ENCODE results near the gene CHTOP. TPM values are rescaled to one million over a fixed set of nuclear protein-coding genes. Genes with fewer than 3 reads are reported as not detected.
"Not testable (repeated sequence)": the region's sequence is repeated elsewhere in the genome, so short reads cannot be mapped to it uniquely, and the experiment has no call there.

The CHTOP gene
- total and polyA plus RNA-seq, 2 experiments from 2014 or later, result 26.9 to 42.2 TPM

GRCh38 chr1:153670859-153671627 lies 37.2 kb downstream of the CHTOP start, which contains the start of gene ILF2:
Gene ILF2 (minus strand): TSS chr1:153670993. CDS start chr1:153670922, 71 bp downstream.
- Histone ChIP-seq H3K79me2 (ENCODE audit: insufficient read depth) (peaks cover 48% of the 10 kb centered on the region), H3F3A (ENCODE audit: insufficient read depth) (peaks cover 49% of the 10 kb centered on the region), H3K9ac (peak within 1 kb of the TSS; percentile 97), H3K4me2 (ENCODE audit: unreplicated experiment) (peak within 1 kb of the TSS; percentile 95), H3K4me1 (ENCODE audit: insufficient read depth) (peaks cover 9% of the 10 kb centered on the region), H3K9me2 (ENCODE audit: insufficient read depth) (no peaks in the 10 kb centered on the region), H3K9me3 (ENCODE audit: low read depth) (no peaks in the 10 kb centered on the region), H3K27ac (peak within 1 kb of the TSS; percentile 88), H3K36me3 (ENCODE audit: low read depth) (peaks cover 38% of the 10 kb centered on the region), H3K27me3 (replicated peaks; ENCODE audit: insufficient read depth) (no peaks in the 10 kb centered on the region), H3K4me3 (peak within 1 kb of the TSS; percentile 97), H2AFZ (peak within 1 kb of the TSS; percentile 83), H4K20me1 (ENCODE audit: insufficient read depth) (no peaks in the 10 kb centered on the region)
- TF ChIP-seq EZH2phosphoT487 (IDR thresholded peaks at IDR 0.05; ENCODE audit: insufficient read depth, low read depth) (no peak), EZH2 (IDR thresholded peaks at IDR 0.05; ENCODE audit: insufficient read depth, poor library complexity, severe bottlenecking) (no peak)
- WGBS, 2 experiments (ENCODE audit: low coverage in 1 of 2, low lambda C conversion rate in 2 of 2, missing lambda C conversion rate in 2 of 2), result 1% methylated on average over 35 of the region's 35 CpGs
- in situ Hi-C loops (cut with MboI), result no loop called here
- peak; percentile 98 for DNase-seq

- H3K9me2 ChIP-seq (ENCODE audit: insufficient read depth); H4K20me1 ChIP-seq (ENCODE audit: insufficient read depth); in situ Hi-C loops (cut with MboI); H3K4me1 ChIP-seq (ENCODE audit: insufficient read depth); H3K9me3 ChIP-seq (ENCODE audit: low read depth); H3K27me3 ChIP-seq (replicated peaks; ENCODE audit: insufficient read depth): not testable (repeated sequence)
- Histone ChIP-seq H3K4me2 (ENCODE audit: unreplicated experiment) (peak overlapping the region; percentile 77), H3K4me3 (peak overlapping the region; percentile 71), H3K9ac (peak overlapping the region; percentile 77), H3K27ac (peak overlapping the region; percentile 88), H3K79me2 (ENCODE audit: insufficient read depth) (peaks cover 40% of the 10 kb centered on the region), H3K36me3 (ENCODE audit: low read depth) (peaks cover 30% of the 10 kb centered on the region), H2AFZ (peak overlapping the region; percentile 83), H3F3A (ENCODE audit: insufficient read depth) (peaks cover 42% of the 10 kb centered on the region)
- peak; percentile 83 for DNase-seq
- WGBS, 2 experiments (ENCODE audit: low coverage in 1 of 2, low lambda C conversion rate in 2 of 2, missing lambda C conversion rate in 2 of 2), result 9 to 10% methylated on average over 28 of the region's 28 CpGs
Observed at GRCh38 chr1:153671628-153672353, 37.9 kb downstream of the CHTOP start.

- peaks cover 13% of the 10 kb centered on the region for H3K36me3 ChIP-seq (ENCODE audit: low read depth)
- TF ChIP-seq EZH2phosphoT487 (IDR thresholded peaks at IDR 0.05; ENCODE audit: insufficient read depth, low read depth) (no peak), EZH2 (IDR thresholded peaks at IDR 0.05; ENCODE audit: insufficient read depth, poor library complexity, severe bottlenecking) (no peak)
- H3K9me3 ChIP-seq (ENCODE audit: low read depth), result no peaks in the 10 kb centered on the region
- H2AFZ ChIP-seq, result no peak overlapping the region
- no peak overlapping the region for H3K4me2 ChIP-seq (ENCODE audit: unreplicated experiment)
- H3K9me2 ChIP-seq (ENCODE audit: insufficient read depth), result no peaks in the 10 kb centered on the region
- in situ Hi-C loops (cut with MboI), result no loop called here
- H3K4me1 ChIP-seq (ENCODE audit: insufficient read depth), result peaks cover 9% of the 10 kb centered on the region
- H3F3A ChIP-seq (ENCODE audit: insufficient read depth), result peaks cover 27% of the 10 kb centered on the region; the same call in 1 of the 2 replicates
- no peak for DNase-seq
- peaks cover 23% of the 10 kb centered on the region for H3K79me2 ChIP-seq (ENCODE audit: insufficient read depth)
- H3K9ac ChIP-seq, result no peak overlapping the region
- H4K20me1 ChIP-seq (ENCODE audit: insufficient read depth), result no peaks in the 10 kb centered on the region
- no peaks in the 10 kb centered on the region for H3K27me3 ChIP-seq (replicated peaks; ENCODE audit: insufficient read depth)
- H3K4me3 ChIP-seq, result no peak overlapping the region
- WGBS, 2 experiments (ENCODE audit: low coverage in 1 of 2, low lambda C conversion rate in 2 of 2, missing lambda C conversion rate in 2 of 2), result 97% methylated on average over 2 of the region's 2 CpGs
- H3K27ac ChIP-seq, result no peak overlapping the region
Observed at GRCh38 chr1:153673511-153673910, 39.6 kb downstream of the CHTOP start.

GRCh38 chr1:153677718-153678518 lies 44.1 kb downstream of the CHTOP start:
- no peaks in the 10 kb centered on the region for H3K9me3 ChIP-seq (ENCODE audit: low read depth)
- H3K9me2 ChIP-seq (ENCODE audit: insufficient read depth), result no peaks in the 10 kb centered on the region
- DNase-seq, result peak; percentile 69
- H3K79me2 ChIP-seq (ENCODE audit: insufficient read depth), result no peaks in the 10 kb centered on the region
- H2AFZ ChIP-seq, result peak overlapping the region; percentile 77
- peak overlapping the region; percentile 57 for H3K4me3 ChIP-seq
- TF ChIP-seq EZH2 (IDR thresholded peaks at IDR 0.05; ENCODE audit: insufficient read depth, poor library complexity, severe bottlenecking) (peak; percentile 50), EZH2phosphoT487 (IDR thresholded peaks at IDR 0.05; ENCODE audit: insufficient read depth, low read depth) (no peak)
- H3K36me3 ChIP-seq (ENCODE audit: low read depth), result no peaks in the 10 kb centered on the region
- in situ Hi-C loops (cut with MboI), result loop anchor here (5.0 kb wide), 1 partner anchor 309 kb away; the partner anchor contains the start of gene RAB13
- H3F3A ChIP-seq (ENCODE audit: insufficient read depth), result 0 out of 2 replicates have a peak, but pooled peaks cover 7% of the 10 kb centered on the region
- H3K27me3 ChIP-seq (replicated peaks; ENCODE audit: insufficient read depth), result peaks cover 7% of the 10 kb centered on the region; the same call in 1 of the 2 replicates
- H3K4me2 ChIP-seq (ENCODE audit: unreplicated experiment), result peak overlapping the region; percentile 56
- 2 to 5% methylated on average over 27 to 29 of the region's 29 CpGs for WGBS, 2 experiments (ENCODE audit: low coverage in 1 of 2, low lambda C conversion rate in 2 of 2, missing lambda C conversion rate in 2 of 2)
- H3K4me1 ChIP-seq (ENCODE audit: insufficient read depth), result no peaks in the 10 kb centered on the region
- H4K20me1 ChIP-seq (ENCODE audit: insufficient read depth), result no peaks in the 10 kb centered on the region
- no peak overlapping the region for H3K9ac ChIP-seq
- no peak overlapping the region for H3K27ac ChIP-seq

All from GM23248 (cell line).